Gastrocnemius medialis (tissue), 4 donors: Measurements from ENCODE around the gene PLPP4.

Experiments
- POLR2A ChIP-seq, 2 donors: fragments of 450-650 bp; IDR thresholded peaks; one replicate each; pipeline ENCODE4 v1.6.1; 2017; ENCODE audit warnings: antibody characterized with exemption in 2 of 2, mild to moderate bottlenecking in 2 of 2, moderate library complexity in 2 of 2
- TF ChIP-seq, protein P1 (sequence below), 5 experiments: fragments of 450-650 bp in 3 of 5; fragments of 200-600 bp in 2 of 5; sonication (generic) in 2 of 5; IDR thresholded peaks in 4 of 5; conservative IDR thresholded peaks in 1 of 5; 1 replicate in 4 of 5; 2 replicates in 1 of 5; pipeline ENCODE4 v1.5.1; 2016 to 2019; ENCODE audit warnings: antibody characterized with exemption in 5 of 5, mild to moderate bottlenecking in 3 of 5, moderate library complexity in 3 of 5

DNA sequence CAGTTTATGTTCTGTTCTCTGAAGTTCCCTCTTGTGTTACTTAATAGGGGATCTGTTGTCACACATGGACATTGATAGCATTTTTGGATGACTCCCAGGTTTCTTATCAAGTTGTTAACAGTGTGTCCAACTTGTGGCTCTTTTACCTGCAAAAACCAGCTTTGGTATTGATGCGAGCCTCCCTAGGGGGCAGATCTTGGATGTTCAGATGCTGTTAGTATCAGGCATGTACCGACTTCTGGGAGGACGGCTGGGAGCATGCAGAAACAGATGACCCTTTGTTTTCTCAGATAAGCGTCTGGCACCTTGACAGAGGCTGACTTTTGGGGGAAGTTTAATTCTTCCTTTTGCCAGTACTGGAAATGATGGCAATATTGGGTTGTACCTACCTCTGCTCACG is 2.2 kb downstream of the PLPP4 start:
- TF ChIP-seq, protein P1, sequence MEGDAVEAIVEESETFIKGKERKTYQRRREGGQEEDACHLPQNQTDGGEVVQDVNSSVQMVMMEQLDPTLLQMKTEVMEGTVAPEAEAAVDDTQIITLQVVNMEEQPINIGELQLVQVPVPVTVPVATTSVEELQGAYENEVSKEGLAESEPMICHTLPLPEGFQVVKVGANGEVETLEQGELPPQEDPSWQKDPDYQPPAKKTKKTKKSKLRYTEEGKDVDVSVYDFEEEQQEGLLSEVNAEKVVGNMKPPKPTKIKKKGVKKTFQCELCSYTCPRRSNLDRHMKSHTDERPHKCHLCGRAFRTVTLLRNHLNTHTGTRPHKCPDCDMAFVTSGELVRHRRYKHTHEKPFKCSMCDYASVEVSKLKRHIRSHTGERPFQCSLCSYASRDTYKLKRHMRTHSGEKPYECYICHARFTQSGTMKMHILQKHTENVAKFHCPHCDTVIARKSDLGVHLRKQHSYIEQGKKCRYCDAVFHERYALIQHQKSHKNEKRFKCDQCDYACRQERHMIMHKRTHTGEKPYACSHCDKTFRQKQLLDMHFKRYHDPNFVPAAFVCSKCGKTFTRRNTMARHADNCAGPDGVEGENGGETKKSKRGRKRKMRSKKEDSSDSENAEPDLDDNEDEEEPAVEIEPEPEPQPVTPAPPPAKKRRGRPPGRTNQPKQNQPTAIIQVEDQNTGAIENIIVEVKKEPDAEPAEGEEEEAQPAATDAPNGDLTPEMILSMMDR (IDR thresholded peaks at IDR 0.05 in 4 of 5, conservative IDR thresholded peaks at IDR 0.05 in 1 of 5), result no peak
- no peak for TF ChIP-seq POLR2A (IDR thresholded peaks at IDR 0.05)
